GM12875 (cell line): ENCODE results near the gene DOCK10.

Experiments used
- H3K4me3 ChIP-seq: one replicate; pipeline ENCODE4 v1.5.1; 2011; ENCODE audit warnings: low read depth, low read length, control low read depth
- TF ChIP-seq, protein P1 (sequence below): IDR thresholded peaks from 2 replicates; pipeline ENCODE4 v1.5.1; 2011; ENCODE audit warnings: low read depth, mild to moderate bottlenecking, control low read depth, inconsistent platforms, low read length, moderate library complexity, borderline replicate concordance; ENCODE audit not compliant: insufficient read depth

Gene DOCK10

DNA sequence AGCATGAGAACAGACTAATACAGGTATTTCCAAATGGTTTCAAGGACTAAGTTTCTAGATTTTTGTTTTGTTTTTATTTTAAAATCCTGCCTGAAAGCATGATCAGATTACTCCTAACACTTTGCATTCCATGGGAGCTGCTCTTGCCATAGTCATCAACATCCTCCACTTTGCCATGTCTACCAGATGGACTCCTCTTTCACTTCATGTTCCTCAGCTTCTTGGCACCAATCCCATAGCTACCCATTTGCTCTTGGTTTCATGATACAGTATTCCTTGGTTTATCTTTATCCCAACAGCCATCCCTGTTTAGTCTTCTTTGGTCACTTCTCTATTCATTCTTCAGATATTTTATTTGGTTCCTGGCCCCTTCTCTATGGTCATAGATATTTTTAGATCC is 171.9 kb downstream of the DOCK10 start:
- TF ChIP-seq, protein P1, sequence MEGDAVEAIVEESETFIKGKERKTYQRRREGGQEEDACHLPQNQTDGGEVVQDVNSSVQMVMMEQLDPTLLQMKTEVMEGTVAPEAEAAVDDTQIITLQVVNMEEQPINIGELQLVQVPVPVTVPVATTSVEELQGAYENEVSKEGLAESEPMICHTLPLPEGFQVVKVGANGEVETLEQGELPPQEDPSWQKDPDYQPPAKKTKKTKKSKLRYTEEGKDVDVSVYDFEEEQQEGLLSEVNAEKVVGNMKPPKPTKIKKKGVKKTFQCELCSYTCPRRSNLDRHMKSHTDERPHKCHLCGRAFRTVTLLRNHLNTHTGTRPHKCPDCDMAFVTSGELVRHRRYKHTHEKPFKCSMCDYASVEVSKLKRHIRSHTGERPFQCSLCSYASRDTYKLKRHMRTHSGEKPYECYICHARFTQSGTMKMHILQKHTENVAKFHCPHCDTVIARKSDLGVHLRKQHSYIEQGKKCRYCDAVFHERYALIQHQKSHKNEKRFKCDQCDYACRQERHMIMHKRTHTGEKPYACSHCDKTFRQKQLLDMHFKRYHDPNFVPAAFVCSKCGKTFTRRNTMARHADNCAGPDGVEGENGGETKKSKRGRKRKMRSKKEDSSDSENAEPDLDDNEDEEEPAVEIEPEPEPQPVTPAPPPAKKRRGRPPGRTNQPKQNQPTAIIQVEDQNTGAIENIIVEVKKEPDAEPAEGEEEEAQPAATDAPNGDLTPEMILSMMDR = no peak
- H3K4me3 ChIP-seq = no peak overlapping the region

DNA sequence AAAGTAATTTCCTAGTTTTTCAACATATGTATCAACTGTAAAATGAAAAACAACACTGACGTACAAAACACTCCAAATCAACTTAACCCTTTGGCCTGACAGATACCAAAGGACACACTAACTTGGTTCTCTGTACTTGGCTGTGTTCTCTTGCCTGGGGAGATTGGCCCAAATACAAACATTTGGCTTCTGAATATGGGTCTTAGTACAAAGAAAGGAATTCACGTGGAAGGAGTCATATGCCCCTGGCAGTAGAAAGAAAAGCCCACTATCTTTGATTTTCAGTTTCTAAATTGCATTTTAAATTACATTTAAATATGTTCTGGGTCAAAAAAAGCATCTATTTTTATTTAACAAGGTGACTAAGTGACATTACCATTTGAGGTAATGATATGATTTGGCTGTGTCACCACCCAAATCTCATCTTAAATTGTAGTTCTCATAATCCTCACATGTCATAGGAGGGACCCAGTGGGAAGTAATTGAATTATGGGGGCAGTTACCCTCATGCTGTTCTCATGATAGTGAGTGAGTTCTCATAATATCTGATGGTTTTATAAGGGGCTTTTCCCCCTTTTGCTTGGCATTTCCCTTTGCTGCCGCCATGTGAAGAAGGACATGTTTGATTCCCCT is 172.6 kb downstream of the DOCK10 start:
- TF ChIP-seq, protein P1 = no peak
- no peak overlapping the region for H3K4me3 ChIP-seq

DNA sequence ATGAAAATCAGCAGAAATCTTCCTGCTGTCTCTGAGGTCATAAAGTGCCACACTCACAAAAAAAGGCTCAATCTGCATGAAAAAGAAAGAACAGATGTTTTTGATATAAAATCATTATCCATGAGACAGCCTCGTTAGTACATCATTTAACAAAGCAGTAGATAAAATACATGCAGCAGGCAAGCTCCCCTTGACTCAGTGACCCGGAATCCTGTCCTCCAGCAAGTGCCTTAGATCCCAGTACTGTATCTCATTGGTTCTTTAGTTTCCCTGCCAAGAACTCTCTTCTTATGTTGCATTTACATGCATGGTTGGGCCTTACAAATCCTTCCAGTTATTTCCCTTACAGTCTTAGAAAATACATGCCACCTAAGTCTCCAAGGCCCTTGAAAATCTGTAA is 177.3 kb downstream of the DOCK10 start:
- TF ChIP-seq, protein P1 = no peak
- H3K4me3 ChIP-seq = no peak overlapping the region

DNA sequence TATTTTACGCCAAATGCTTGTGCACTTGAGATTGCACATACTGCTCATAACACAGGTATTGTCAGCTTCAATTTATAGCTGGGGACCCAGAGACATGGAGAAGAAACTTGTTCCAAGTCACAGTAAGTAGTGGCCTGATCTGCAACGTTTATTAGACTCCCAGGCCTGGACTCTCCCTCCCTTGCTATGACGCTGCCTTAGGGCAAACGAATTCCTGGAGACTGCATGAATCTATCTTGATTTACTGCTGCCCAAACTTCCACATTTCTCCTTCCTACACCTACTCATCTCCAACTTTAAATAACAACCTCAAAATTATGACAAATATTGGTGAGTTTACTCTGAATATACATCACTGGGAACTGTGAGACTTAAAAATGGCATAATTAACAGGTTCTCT is 181.0 kb downstream of the DOCK10 start:
- TF ChIP-seq, protein P1 = no peak
- no peak overlapping the region for H3K4me3 ChIP-seq

DNA sequence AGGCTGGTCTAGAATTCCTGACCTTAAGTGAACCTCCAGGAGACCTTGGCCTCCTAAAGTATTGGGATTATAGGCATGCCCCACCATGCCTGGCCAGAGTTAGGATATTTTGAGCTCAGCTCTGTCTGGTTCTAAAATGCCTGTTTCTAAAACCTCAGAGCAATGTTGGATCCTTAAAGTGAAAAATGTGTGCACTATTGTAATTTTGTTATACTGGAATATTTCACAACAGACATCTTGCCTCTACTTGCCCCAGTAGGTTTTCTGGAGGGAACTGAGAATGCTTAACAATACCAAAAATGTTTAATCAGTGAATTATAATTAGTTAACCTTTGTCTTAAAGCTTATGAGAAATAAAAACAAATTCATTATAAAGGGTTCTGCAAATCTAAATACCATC is 181.5 kb downstream of the DOCK10 start:
- TF ChIP-seq, protein P1 = no peak
- H3K4me3 ChIP-seq = no peak overlapping the region

DNA sequence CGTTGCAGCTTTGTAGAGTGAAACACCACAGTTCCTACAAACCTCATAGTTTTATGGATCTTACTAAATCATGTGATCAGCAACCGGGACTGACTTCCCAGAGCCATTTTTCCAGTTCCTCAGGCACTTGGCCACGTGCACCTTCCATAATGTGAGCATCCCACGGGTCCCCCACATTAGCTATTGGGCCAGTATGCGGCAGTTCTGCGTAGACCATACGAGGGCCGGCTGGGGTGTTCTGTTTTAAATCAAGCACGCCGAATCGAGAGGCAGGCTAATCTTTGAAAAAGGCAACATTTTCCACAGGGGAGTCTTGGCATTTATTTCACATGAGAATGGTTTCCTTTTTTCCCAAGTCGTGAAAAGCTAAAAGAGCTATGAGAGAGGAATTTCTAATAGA is 190.5 kb downstream of the DOCK10 start:
- TF ChIP-seq, protein P1 = no peak

DNA sequence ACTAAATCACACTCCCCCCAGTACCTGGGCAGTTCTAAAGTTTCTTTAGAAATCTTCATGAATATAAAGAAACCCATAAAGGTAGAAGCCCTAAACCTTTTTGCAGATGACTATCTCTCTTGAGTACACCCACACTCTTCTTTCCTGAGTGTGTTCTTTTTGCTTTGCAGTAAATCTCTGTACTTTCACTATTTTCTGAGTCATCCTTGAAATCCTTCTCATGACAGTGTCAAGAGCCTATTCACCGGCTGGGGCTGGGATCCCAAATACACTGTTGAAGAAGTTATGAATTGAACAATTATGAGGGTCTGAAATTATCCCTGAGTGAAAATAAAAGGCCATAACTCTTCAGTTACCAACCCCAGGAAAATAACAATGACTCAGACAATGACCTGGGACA is 192.2 kb downstream of the DOCK10 start:
- TF ChIP-seq, protein P1 = no peak
- no peak overlapping the region for H3K4me3 ChIP-seq

More for the DNA sequence above, 190.5 kb downstream of the DOCK10 start:
- no peak overlapping the region for H3K4me3 ChIP-seq
